PC-3 (cell line): Measurements from ENCODE around the gene IRGQ. TPM values are rescaled to one million over a fixed set of nuclear protein-coding genes. Genes with fewer than 3 reads are reported as not detected.

ENCODE experiments used
- ATAC-seq: fragments of 200-7000 bp; cut with Tn5 transposase; 2 replicates; pipeline ENCODE4 v1.9.1; 2020; ENCODE audit warnings: mild to moderate bottlenecking, moderate library complexity
- BruUV-seq: library from RNA; stranded (reverse); fragments of 400-500 nt; replicated peaks from 2 replicates; lab custom pipeline; 2021; lab: Mats Ljungman, UMichigan
- CTCF ChIA-PET: fragments of 300-600 bp; sonication (Branson Sonifier 250); formaldehyde crosslinking; loops from one replicate; lab custom pipeline; 2022; ENCODE audit warnings: antibody characterized with exemption; lab: Charles Lee
- POLR2A ChIA-PET: fragments of 300-600 bp; sonication (Branson Sonifier 250); formaldehyde crosslinking; loops from one replicate; lab custom pipeline; 2022; ENCODE audit warnings: antibody characterized with exemption; ENCODE audit not compliant: unreplicated experiment; lab: Charles Lee
- DNase-seq: peaks from one replicate; pipeline ENCODE4 v3.0.0-alpha.2; 2015
- H2AFZ ChIP-seq: fragments of 300-600 bp; sonication (generic); 2 replicates; pipeline ENCODE4 v1.6.0; 2016; ENCODE audit warnings: antibody characterized with exemption, low read length
- H3F3A ChIP-seq: fragments of 300-600 bp; sonication (generic); one replicate; pipeline ENCODE4 v1.6.0; 2017; ENCODE audit warnings: antibody characterized with exemption, low read length, control low read depth, mild to moderate bottlenecking; ENCODE audit not compliant: unreplicated experiment
- H3K27ac ChIP-seq: fragments of 300-600 bp; sonication (generic); 2 replicates; pipeline ENCODE4 v1.5.1; 2016; ENCODE audit warnings: mild to moderate bottlenecking, low read length
- H3K27me3 ChIP-seq: fragments of 300-600 bp; sonication (generic); 2 replicates; pipeline ENCODE4 v1.6.1; 2016; ENCODE audit warnings: low read length, mixed read lengths
- H3K36me3 ChIP-seq: fragments of 300-600 bp; sonication (generic); 2 replicates; pipeline ENCODE4 v1.6.1; 2016; ENCODE audit warnings: low read depth, mixed run types, low read length, mixed read lengths
- H3K4me1 ChIP-seq: fragments of 300-600 bp; sonication (generic); 2 replicates; pipeline ENCODE4 v1.5.1; 2016; ENCODE audit warnings: low read length; ENCODE audit not compliant: insufficient read depth
- H3K4me2 ChIP-seq: fragments of 300-600 bp; sonication (generic); 2 replicates; pipeline ENCODE4 v1.6.0; 2016; ENCODE audit warnings: low read length
- H3K4me3 ChIP-seq: fragments of 300-600 bp; sonication (generic); 2 replicates; pipeline ENCODE4 v1.5.1; 2016; ENCODE audit warnings: mild to moderate bottlenecking, low read length, mixed read lengths
- H3K79me2 ChIP-seq: fragments of 300-600 bp; sonication (generic); 2 replicates; pipeline ENCODE4 v1.6.1; 2017; ENCODE audit warnings: low read length, mixed read lengths
- H3K9ac ChIP-seq: fragments of 300-600 bp; sonication (generic); 2 replicates; pipeline ENCODE4 v1.6.0; 2016; ENCODE audit warnings: mild to moderate bottlenecking, low read length
- H3K9me2 ChIP-seq: fragments of 300-600 bp; sonication (generic); replicated peaks from 2 replicates; pipeline ENCODE4 v1.6.1; 2016; ENCODE audit warnings: mixed run types, low read length, mixed read lengths
- H3K9me3 ChIP-seq: fragments of 300-600 bp; sonication (generic); 2 replicates; pipeline ENCODE4 v1.6.1; 2016; ENCODE audit warnings: low read length, mixed read lengths
- H4K20me1 ChIP-seq: fragments of 300-600 bp; sonication (generic); 2 replicates; pipeline ENCODE4 v1.6.1; 2016; ENCODE audit warnings: low read length, mixed read lengths
- EZH2 ChIP-seq: fragments of 300-600 bp; sonication (generic); IDR thresholded peaks from one replicate; pipeline ENCODE4 v1.6.1; 2017; ENCODE audit warnings: antibody characterized with exemption, mild to moderate bottlenecking, low read length; ENCODE audit not compliant: unreplicated experiment
- EZH2phosphoT487 ChIP-seq: fragments of 300-600 bp; sonication (generic); IDR thresholded peaks from 2 replicates; pipeline ENCODE4 v1.6.1; 2018; ENCODE audit warnings: mild to moderate bottlenecking, antibody characterized with exemption, low read length, borderline replicate concordance
- intact Hi-C: fragments of 100-400 bp; cut with micrococcal nuclease; formaldehyde crosslinking; loops from 2 replicates; pipeline ENCODE4 v1.9.0; 2023
- total RNA-seq: library from RNA; depleted of rRNA; stranded (reverse); fragments of >200 nt; gene quantifications from 2 replicates; pipeline ENCODE4 v1.2.3, GENCODE V29; 2014
- TF ChIP-seq, protein P1 (sequence below): fragments of 300-600 bp; sonication (generic); conservative IDR thresholded peaks from 2 replicates; pipeline ENCODE4 v1.5.1; 2017; ENCODE audit warnings: antibody characterized with exemption, low read depth, mild to moderate bottlenecking, low read length

Gene IRGQ
- total RNA-seq, 1 experiment from 2014 or later, result 12.5 TPM

DNA sequence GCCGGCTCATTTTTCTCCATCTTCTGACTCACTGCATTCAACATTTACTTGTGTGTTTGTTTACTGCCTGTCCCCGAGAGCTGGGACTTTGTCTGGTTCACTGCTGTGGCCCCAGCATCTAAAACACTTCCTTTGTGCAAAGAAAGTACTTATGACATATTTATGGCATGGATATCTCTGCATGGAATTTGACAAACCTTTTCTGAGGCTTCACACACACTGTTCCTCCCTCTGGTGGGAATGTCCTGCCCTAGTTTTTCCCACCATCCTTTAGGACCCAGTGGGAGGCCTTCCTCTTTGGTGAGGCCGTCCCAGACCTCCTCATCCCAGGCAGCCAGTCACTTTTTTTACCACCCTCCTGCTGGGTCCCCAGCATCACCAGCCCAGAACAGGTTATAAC, 14.6 kb upstream of the IRGQ start:
- H2AFZ ChIP-seq, result no peak overlapping the region
- H4K20me1 ChIP-seq, result no peaks in the 10 kb centered on the region
- TF ChIP-seq EZH2 (no peak), EZH2phosphoT487 (no peak)
- TF ChIP-seq, protein P1, sequence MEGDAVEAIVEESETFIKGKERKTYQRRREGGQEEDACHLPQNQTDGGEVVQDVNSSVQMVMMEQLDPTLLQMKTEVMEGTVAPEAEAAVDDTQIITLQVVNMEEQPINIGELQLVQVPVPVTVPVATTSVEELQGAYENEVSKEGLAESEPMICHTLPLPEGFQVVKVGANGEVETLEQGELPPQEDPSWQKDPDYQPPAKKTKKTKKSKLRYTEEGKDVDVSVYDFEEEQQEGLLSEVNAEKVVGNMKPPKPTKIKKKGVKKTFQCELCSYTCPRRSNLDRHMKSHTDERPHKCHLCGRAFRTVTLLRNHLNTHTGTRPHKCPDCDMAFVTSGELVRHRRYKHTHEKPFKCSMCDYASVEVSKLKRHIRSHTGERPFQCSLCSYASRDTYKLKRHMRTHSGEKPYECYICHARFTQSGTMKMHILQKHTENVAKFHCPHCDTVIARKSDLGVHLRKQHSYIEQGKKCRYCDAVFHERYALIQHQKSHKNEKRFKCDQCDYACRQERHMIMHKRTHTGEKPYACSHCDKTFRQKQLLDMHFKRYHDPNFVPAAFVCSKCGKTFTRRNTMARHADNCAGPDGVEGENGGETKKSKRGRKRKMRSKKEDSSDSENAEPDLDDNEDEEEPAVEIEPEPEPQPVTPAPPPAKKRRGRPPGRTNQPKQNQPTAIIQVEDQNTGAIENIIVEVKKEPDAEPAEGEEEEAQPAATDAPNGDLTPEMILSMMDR, result no peak
- no peak overlapping the region for H3K9ac ChIP-seq
- H3K4me1 ChIP-seq, result no peaks in the 10 kb centered on the region
- intact Hi-C loops, result no loop called here
- H3F3A ChIP-seq, result no peaks in the 10 kb centered on the region
- H3K4me3 ChIP-seq, result no peak overlapping the region
- H3K27ac ChIP-seq, result no peak overlapping the region
- no peak overlapping the region for H3K4me2 ChIP-seq
- H3K9me3 ChIP-seq, result no peaks in the 10 kb centered on the region
- H3K79me2 ChIP-seq, result no peaks in the 10 kb centered on the region
- no peak for DNase-seq
- no peak for ATAC-seq
- CTCF ChIA-PET, result no interaction called here
- POLR2A ChIA-PET, result no interaction called here
- no peaks in the 10 kb centered on the region for H3K27me3 ChIP-seq
- H3K9me2 ChIP-seq, result no peaks in the 10 kb centered on the region
- BruUV-seq, result no TSS peak
- H3K36me3 ChIP-seq, result no peaks in the 10 kb centered on the region; the same call in 1 of the 2 replicates

DNA sequence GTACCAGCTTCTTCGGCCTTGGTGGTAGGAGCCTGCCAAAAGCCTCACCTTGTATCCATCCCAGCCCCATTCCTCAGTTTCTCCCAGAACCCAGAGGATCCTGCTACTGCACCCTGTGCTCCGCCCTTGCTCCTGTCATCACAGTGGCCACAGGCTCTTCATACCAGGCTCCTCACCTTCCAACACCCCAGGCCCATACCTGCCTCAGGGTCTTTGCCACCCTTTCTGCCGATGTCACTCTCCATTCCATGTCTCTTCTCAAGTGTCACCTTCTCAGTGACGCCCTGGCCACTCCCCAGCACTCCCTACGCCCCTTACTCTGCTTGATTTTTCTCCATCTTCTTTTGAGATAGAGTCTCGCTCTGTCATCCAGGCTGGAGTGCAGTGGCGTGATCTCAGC, 13.9 kb upstream of the IRGQ start:
- H3F3A ChIP-seq, result no peaks in the 10 kb centered on the region
- no peaks in the 10 kb centered on the region; the same call in 1 of the 2 replicates for H3K36me3 ChIP-seq
- H3K27ac ChIP-seq, result no peak overlapping the region
- H3K27me3 ChIP-seq, result no peaks in the 10 kb centered on the region
- H3K9ac ChIP-seq, result no peak overlapping the region
- no peak for ATAC-seq
- no peak overlapping the region for H2AFZ ChIP-seq
- no peaks in the 10 kb centered on the region for H3K9me3 ChIP-seq
- H3K4me3 ChIP-seq, result no peak overlapping the region
- no peak overlapping the region for H3K4me2 ChIP-seq
- intact Hi-C loops, result no loop called here
- TF ChIP-seq EZH2, result no peak
- no peak for TF ChIP-seq EZH2phosphoT487
- TF ChIP-seq, protein P1, result no peak
- H4K20me1 ChIP-seq, result no peaks in the 10 kb centered on the region
- no peak for DNase-seq
- H3K9me2 ChIP-seq, result no peaks in the 10 kb centered on the region
- BruUV-seq, result no TSS peak
- CTCF ChIA-PET, result no interaction called here
- H3K79me2 ChIP-seq, result no peaks in the 10 kb centered on the region
- POLR2A ChIA-PET, result no interaction called here
- no peaks in the 10 kb centered on the region for H3K4me1 ChIP-seq

DNA sequence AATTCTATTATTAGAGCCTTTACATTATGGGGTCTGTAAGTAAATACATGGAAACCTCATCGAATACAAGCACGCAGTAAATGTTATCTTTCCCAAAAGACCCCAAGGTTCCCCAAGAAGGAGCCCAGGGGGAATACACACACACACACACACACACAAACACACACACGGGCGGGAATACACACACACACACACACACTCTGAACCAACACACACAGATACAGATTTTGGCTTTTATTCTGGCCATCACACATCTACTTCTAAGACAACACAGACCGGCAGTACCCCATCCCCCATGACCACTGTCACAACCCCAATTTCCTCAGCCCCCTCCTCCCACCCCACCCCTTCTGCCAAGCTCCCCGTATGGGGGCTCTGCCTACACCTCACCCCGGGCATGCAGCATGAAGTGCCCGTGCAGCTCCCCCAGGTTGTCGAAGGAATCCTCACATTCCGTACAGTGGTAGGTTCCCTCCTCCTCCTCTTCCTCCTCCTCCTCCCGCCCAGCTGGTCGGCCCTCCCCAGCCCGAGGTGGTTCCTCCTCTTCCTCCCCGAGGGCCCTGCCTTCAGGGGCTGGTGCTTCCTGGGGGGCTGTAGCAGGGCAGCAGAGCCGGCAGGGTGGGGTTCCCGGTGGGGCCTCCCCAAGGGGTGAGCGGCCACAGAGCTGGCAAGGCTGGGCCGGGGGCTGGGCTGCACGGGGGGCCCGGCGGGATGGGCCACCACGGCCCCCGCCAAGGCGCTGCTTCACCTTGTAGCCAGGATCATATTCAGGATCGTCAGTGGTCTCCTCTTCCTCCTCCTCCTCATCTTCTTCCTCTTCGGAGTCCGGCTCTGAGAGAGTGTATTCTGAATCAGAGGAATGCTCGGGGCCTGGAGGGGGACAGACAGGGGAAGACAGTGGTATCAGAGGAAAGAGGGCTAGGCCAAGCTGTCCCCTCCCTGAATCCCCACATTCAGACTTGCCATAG, 11.6 kb upstream of the IRGQ start:
- H3K9me3 ChIP-seq, result no peaks in the 10 kb centered on the region
- no peak overlapping the region for H3K4me3 ChIP-seq
- H3K4me2 ChIP-seq, result no peak overlapping the region
- no peaks in the 10 kb centered on the region for H3F3A ChIP-seq
- no peaks in the 10 kb centered on the region for H3K4me1 ChIP-seq
- ChIA-PET POLR2A (no interaction called here), CTCF (no interaction called here)
- no peaks in the 10 kb centered on the region for H3K27me3 ChIP-seq
- no peak overlapping the region for H2AFZ ChIP-seq
- H3K9ac ChIP-seq, result no peak overlapping the region
- TF ChIP-seq, protein P1, result no peak
- TF ChIP-seq EZH2, result no peak
- no peak for TF ChIP-seq EZH2phosphoT487
- H3K27ac ChIP-seq, result no peak overlapping the region
- H3K36me3 ChIP-seq, result no peaks in the 10 kb centered on the region
- no peak for ATAC-seq
- no TSS peak for BruUV-seq
- DNase-seq, result no peak
- intact Hi-C loops, result no loop called here
- no peaks in the 10 kb centered on the region for H3K9me2 ChIP-seq
- H4K20me1 ChIP-seq, result no peaks in the 10 kb centered on the region
- no peaks in the 10 kb centered on the region for H3K79me2 ChIP-seq
